HEK293T (cell line): ENCODE results near the gene CYP4F12.

Experiments
- CTCF ChIA-PET: fragments of 350-600 bp; formaldehyde crosslinking; extraction: SDS; loops from one replicate; lab custom pipeline; 2021; ENCODE audit warnings: antibody characterized with exemption, inconsistent platforms; lab: Yijun Ruan, JAX
- POLR2A ChIA-PET: fragments of 350-600 bp; formaldehyde crosslinking; extraction: SDS; loops from one replicate; lab custom pipeline; 2020; ENCODE audit warnings: antibody characterized with exemption, inconsistent platforms; lab: Yijun Ruan, JAX
- DNase-seq: peaks from one replicate; pipeline ENCODE4 v3.0.0; 2012; ENCODE audit warnings: mixed read lengths; ENCODE audit errors: extremely low spot score
- ARNT ChIP-seq: fragments of 450-650 bp; IDR thresholded peaks from 2 replicates; pipeline ENCODE4 v1.6.1; 2017; ENCODE audit warnings: mild to moderate bottlenecking
- BHLHE40 ChIP-seq: fragments of 450-650 bp; IDR thresholded peaks from 2 replicates; pipeline ENCODE4 v1.6.1; 2016; ENCODE audit warnings: mild to moderate bottlenecking, moderate library complexity, borderline replicate concordance
- CTBP1 ChIP-seq: fragments of 450-650 bp; IDR thresholded peaks from 2 replicates; pipeline ENCODE4 v1.6.1; 2016; ENCODE audit warnings: borderline replicate concordance
- ELF4 ChIP-seq: fragments of 450-650 bp; IDR thresholded peaks from 2 replicates; pipeline ENCODE4 v1.6.1; 2017; ENCODE audit warnings: antibody characterized with exemption
- FOXA1 ChIP-seq: fragments of 450-650 bp; IDR thresholded peaks from 2 replicates; pipeline ENCODE4 v1.6.1; 2016; ENCODE audit warnings: mild to moderate bottlenecking
- FOXK2 ChIP-seq: fragments of 450-650 bp; IDR thresholded peaks from 2 replicates; pipeline ENCODE4 v1.6.1; 2016; ENCODE audit warnings: mild to moderate bottlenecking
- FOXM1 ChIP-seq: fragments of 450-650 bp; IDR thresholded peaks from 2 replicates; pipeline ENCODE4 v1.6.1; 2017; ENCODE audit warnings: mild to moderate bottlenecking, borderline replicate concordance
- HDGF ChIP-seq: fragments of 450-650 bp; IDR thresholded peaks from 2 replicates; pipeline ENCODE4 v1.6.1; 2017; ENCODE audit warnings: antibody characterized with exemption, borderline replicate concordance
- L3MBTL2 ChIP-seq: fragments of 450-650 bp; conservative IDR thresholded peaks from 2 replicates; pipeline ENCODE4 v1.6.1; 2016; ENCODE audit warnings: mild to moderate bottlenecking
- LEF1 ChIP-seq: fragments of 450-650 bp; IDR thresholded peaks from 2 replicates; pipeline ENCODE4 v1.6.1; 2017; ENCODE audit warnings: mild to moderate bottlenecking, borderline replicate concordance
- NFRKB ChIP-seq: fragments of 450-650 bp; IDR thresholded peaks from 2 replicates; pipeline ENCODE4 v1.6.1; 2016; ENCODE audit warnings: mild to moderate bottlenecking, moderate library complexity
- PKNOX1 ChIP-seq: fragments of 450-650 bp; IDR thresholded peaks from 2 replicates; pipeline ENCODE4 v1.6.1; 2016
- SP1 ChIP-seq: fragments of 450-650 bp; IDR thresholded peaks from 2 replicates; pipeline ENCODE4 v1.6.1; 2017
- SUZ12 ChIP-seq: fragments of 450-650 bp; IDR thresholded peaks from 2 replicates; pipeline ENCODE4 v1.6.1; 2016; ENCODE audit warnings: mild to moderate bottlenecking
- TARDBP ChIP-seq: fragments of 450-650 bp; IDR thresholded peaks from 2 replicates; pipeline ENCODE4 v1.6.1; 2016
- ZNF384 ChIP-seq: fragments of 450-650 bp; IDR thresholded peaks from 2 replicates; pipeline ENCODE4 v1.6.1; 2016

CYP4F12 gene

GRCh38 chr19:15669891-15670290, 3.0 kb upstream of the CYP4F12 start:
- TF ChIP-seq CTBP1 (no peak), ZNF384 (no peak), FOXK2 (no peak), SP1 (no peak), ELF4 (no peak), PKNOX1 (no peak), TARDBP (no peak), NFRKB (no peak), BHLHE40 (no peak), FOXM1 (no peak), HDGF (no peak), SUZ12 (no peak), ARNT (no peak), L3MBTL2 (no peak), LEF1 (no peak), FOXA1 (no peak)
- POLR2A ChIA-PET: no interaction called here
- no peak for DNase-seq
- CTCF ChIA-PET: no interaction called here

GRCh38 chr19:15671237-15671821, 1.6 kb upstream of the CYP4F12 start:
- TF ChIP-seq ELF4: no peak
- no peak for TF ChIP-seq PKNOX1
- TF ChIP-seq CTBP1: no peak
- TF ChIP-seq FOXK2: no peak
- no peak for TF ChIP-seq TARDBP
- no peak for TF ChIP-seq FOXM1
- no peak for TF ChIP-seq SP1
- no peak for TF ChIP-seq NFRKB
- ChIA-PET POLR2A (no interaction called here), CTCF (no interaction called here)
- DNase-seq: no peak

GRCh38 chr19:15671891-15672579, 852 bp upstream of the CYP4F12 start:
- DNase-seq: no peak
- TF ChIP-seq ARNT (no peak), NFRKB (no peak), HDGF (no peak), FOXK2 (no peak), SUZ12 (no peak), FOXA1 (no peak), PKNOX1 (no peak), SP1 (no peak), TARDBP (no peak), BHLHE40 (no peak), LEF1 (no peak), FOXM1 (no peak), ZNF384 (no peak), ELF4 (no peak), L3MBTL2 (no peak), CTBP1 (no peak)
- ChIA-PET CTCF (no interaction called here), POLR2A (no interaction called here)

GRCh38 chr19:15673176-15673654, 328 bp downstream of the CYP4F12 start:
- TF ChIP-seq SP1 (no peak), FOXA1 (no peak), LEF1 (no peak), NFRKB (no peak), FOXK2 (no peak), SUZ12 (no peak), PKNOX1 (no peak), ELF4 (no peak)
- ChIA-PET CTCF (no interaction called here), POLR2A (no interaction called here)
- no peak for DNase-seq

- ChIA-PET POLR2A (no interaction called here), CTCF (no interaction called here)
- TF ChIP-seq ARNT (no peak), FOXA1 (no peak), ELF4 (no peak), L3MBTL2 (no peak), SP1 (no peak), PKNOX1 (no peak), BHLHE40 (no peak), FOXM1 (no peak), ZNF384 (no peak), NFRKB (no peak), TARDBP (no peak), SUZ12 (no peak), FOXK2 (no peak), LEF1 (no peak), CTBP1 (no peak), HDGF (no peak)
- no peak for DNase-seq
Measured at GRCh38 chr19:15675560-15675959, 2.7 kb downstream of the CYP4F12 start.
